Measurements from ENCODE around the gene SCNN1G. TPM values are rescaled to one million over a fixed set of nuclear protein-coding genes. Genes with fewer than 3 reads are reported as not detected.

Gene SCNN1G
- total and polyA plus RNA-seq, 2 of the 13 experiments (the other 11 are each of a cell fraction or from before 2014, with no cell fraction given): not detected

DNA sequence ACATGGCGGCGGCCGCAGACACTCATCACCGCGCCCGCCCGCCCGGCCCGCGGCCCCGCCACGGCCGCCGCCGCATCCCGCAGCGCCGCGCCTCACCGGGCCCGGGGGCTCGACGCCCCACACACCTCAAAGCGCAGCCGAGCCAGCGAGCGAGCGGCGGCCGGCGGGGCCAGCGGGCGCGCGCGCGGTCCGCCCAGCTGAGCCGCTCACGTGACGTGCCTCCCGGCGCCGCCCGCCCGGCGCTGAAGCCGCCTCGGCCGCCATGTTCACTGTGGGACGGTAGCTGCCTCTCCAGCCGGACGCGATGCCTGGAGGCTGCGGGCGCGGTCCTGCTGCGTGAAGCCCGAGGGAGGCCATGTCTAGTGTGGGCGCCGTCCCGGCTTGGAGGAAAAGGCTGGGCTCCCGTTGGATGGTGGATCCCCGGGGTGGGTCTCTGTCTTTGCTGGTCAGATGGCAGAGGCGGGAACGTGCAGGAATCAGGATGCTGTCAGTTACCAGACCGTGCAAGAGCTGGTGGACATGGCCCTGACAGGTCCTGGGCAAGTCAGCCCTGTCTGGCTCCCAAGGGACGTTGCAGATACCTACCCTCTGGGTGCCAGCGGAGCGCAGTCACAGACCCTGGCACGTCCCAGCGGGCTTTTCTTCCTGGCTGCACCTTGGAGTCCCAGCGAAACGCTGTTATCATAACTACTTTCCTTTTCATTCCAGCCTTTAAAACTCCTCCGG lies 33.1 kb upstream of the SCNN1G start, which contains the start of gene USP31 (continued):
- TF ChIP-seq ZFX (CRISPR knock-in tag; IDR thresholded peaks at IDR 0.05; ENCODE audit: low read depth) (peak; percentile 27; the same call in 1 of the 2 replicates), CBX5 (CRISPR knock-in tag; IDR thresholded peaks at IDR 0.05; ENCODE audit: borderline replicate concordance) (peak; percentile 84; the same call in 1 of the 2 replicates), CBX1 (IDR thresholded peaks at IDR 0.05; ENCODE audit: low read depth) (peak; percentile 96), HOXA9 (CRISPR knock-in tag; IDR thresholded peaks at IDR 0.05; ENCODE audit: borderline replicate concordance) (no peak), MAFK (conservative IDR thresholded peaks at IDR 0.05 in 1 of 2, IDR thresholded peaks at IDR 0.05 in 1 of 2; ENCODE audit: low read length in 2 of 2) (no peak), ELK4 (CRISPR knock-in tag; IDR thresholded peaks at IDR 0.05; ENCODE audit: borderline replicate concordance) (no peak), ZBTB1 (CRISPR knock-in tag; IDR thresholded peaks at IDR 0.05; ENCODE audit: borderline replicate concordance) (no peak), ZNF446 (CRISPR knock-in tag; IDR thresholded peaks at IDR 0.05) (no peak), MTF1 (CRISPR knock-in tag; IDR thresholded peaks at IDR 0.05) (no peak), ZNF501 (CRISPR knock-in tag; IDR thresholded peaks at IDR 0.05) (peak; percentile 62), ZFP62 (CRISPR knock-in tag; IDR thresholded peaks at IDR 0.05) (no peak), MXI1 (IDR thresholded peaks at IDR 0.05; ENCODE audit: borderline replicate concordance, low read depth, low read length) (peak; percentile 90; the same call in 2 of the 3 replicates), HINFP (CRISPR knock-in tag; IDR thresholded peaks at IDR 0.05; ENCODE audit: low read depth) (peak; percentile 95), ZNF614 (CRISPR knock-in tag; IDR thresholded peaks at IDR 0.05; ENCODE audit: borderline replicate concordance) (peak; percentile 79; the same call in 1 of the 2 replicates), FOSL1 (CRISPR knock-in tag; IDR thresholded peaks at IDR 0.05; ENCODE audit: borderline replicate concordance) (no peak), ZBTB14 (CRISPR knock-in tag; IDR thresholded peaks at IDR 0.05) (peak; percentile 98)
- TF ChIP-seq, protein P1, sequence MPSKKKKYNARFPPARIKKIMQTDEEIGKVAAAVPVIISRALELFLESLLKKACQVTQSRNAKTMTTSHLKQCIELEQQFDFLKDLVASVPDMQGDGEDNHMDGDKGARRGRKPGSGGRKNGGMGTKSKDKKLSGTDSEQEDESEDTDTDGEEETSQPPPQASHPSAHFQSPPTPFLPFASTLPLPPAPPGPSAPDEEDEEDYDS (CRISPR knock-in tag; IDR thresholded peaks at IDR 0.05): peak; percentile 76
- TF ChIP-seq, protein P2, sequence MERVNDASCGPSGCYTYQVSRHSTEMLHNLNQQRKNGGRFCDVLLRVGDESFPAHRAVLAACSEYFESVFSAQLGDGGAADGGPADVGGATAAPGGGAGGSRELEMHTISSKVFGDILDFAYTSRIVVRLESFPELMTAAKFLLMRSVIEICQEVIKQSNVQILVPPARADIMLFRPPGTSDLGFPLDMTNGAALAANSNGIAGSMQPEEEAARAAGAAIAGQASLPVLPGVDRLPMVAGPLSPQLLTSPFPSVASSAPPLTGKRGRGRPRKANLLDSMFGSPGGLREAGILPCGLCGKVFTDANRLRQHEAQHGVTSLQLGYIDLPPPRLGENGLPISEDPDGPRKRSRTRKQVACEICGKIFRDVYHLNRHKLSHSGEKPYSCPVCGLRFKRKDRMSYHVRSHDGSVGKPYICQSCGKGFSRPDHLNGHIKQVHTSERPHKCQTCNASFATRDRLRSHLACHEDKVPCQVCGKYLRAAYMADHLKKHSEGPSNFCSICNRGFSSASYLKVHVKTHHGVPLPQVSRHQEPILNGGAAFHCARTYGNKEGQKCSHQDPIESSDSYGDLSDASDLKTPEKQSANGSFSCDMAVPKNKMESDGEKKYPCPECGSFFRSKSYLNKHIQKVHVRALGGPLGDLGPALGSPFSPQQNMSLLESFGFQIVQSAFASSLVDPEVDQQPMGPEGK (CRISPR knock-in tag; IDR thresholded peaks at IDR 0.05): peak; percentile 80
- TF ChIP-seq, protein P3, sequence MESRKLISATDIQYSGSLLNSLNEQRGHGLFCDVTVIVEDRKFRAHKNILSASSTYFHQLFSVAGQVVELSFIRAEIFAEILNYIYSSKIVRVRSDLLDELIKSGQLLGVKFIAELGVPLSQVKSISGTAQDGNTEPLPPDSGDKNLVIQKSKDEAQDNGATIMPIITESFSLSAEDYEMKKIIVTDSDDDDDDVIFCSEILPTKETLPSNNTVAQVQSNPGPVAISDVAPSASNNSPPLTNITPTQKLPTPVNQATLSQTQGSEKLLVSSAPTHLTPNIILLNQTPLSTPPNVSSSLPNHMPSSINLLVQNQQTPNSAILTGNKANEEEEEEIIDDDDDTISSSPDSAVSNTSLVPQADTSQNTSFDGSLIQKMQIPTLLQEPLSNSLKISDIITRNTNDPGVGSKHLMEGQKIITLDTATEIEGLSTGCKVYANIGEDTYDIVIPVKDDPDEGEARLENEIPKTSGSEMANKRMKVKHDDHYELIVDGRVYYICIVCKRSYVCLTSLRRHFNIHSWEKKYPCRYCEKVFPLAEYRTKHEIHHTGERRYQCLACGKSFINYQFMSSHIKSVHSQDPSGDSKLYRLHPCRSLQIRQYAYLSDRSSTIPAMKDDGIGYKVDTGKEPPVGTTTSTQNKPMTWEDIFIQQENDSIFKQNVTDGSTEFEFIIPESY (CRISPR knock-in tag; IDR thresholded peaks at IDR 0.05): peak; percentile 48; the same call in 1 of the 2 replicates

Measured in HepG2 (cell line).